Upper lobe of right lung (tissue), 1 donor: ENCODE measurements around the gene OLIG2. TPM values are rescaled to one million over a fixed set of nuclear protein-coding genes. Genes with fewer than 3 reads are reported as not detected.

Source experiments
- ATAC-seq: fragments of 200-7000 bp; cut with Tn5 transposase; one replicate; pipeline ENCODE4 v1.9.1; 2020; ENCODE audit warnings: mild to moderate bottlenecking, moderate library complexity
- DNase-seq: peaks from one replicate; pipeline ENCODE4 v3.0.0-alpha.2; 2020
- H3K27ac ChIP-seq: fragments of 200-600 bp; one replicate; pipeline ENCODE4 v1.8.0; 2022
- H3K27me3 ChIP-seq: fragments of 200-600 bp; one replicate; pipeline ENCODE4 v1.8.0; 2022; ENCODE audit warnings: mild to moderate bottlenecking
- H3K36me3 ChIP-seq: fragments of 200-600 bp; one replicate; pipeline ENCODE4 v1.8.0; 2022
- H3K4me1 ChIP-seq: fragments of 200-600 bp; one replicate; pipeline ENCODE4 v1.8.0; 2022
- H3K4me3 ChIP-seq: fragments of 200-600 bp; one replicate; pipeline ENCODE4 v1.8.0; 2022; ENCODE audit warnings: mild to moderate bottlenecking
- H3K9me3 ChIP-seq: fragments of 200-600 bp; one replicate; pipeline ENCODE4 v1.8.0; 2022
- CTCF ChIP-seq: fragments of 200-600 bp; IDR thresholded peaks from one replicate; pipeline ENCODE4 v1.8.0; 2022; ENCODE audit warnings: antibody characterized with exemption
- intact Hi-C: fragments of 100-400 bp; cut with DNase I; formaldehyde crosslinking; loops from one replicate; pipeline ENCODE4 v1.11.0; 2022
- total RNA-seq: library from RNA; stranded (reverse); fragmentation: NEBNext Ultra II Directional; extraction: Animal tissue kit (Norgen Biotek cat#: 25700); gene quantifications from one replicate; pipeline ENCODE4 v1.2.1, GENCODE V29; 2021
- donor health status: DM: no; HTN: yes; CAD: no; lungs with severe emphysema.

OLIG2 gene
- total RNA-seq, 1 donor from 2014 or later = not detected

GRCh38 chr21:33046455-33046854 lies 20.7 kb downstream of the OLIG2 start:
- DNase-seq (no peak), ATAC-seq (no peak)

DNA sequence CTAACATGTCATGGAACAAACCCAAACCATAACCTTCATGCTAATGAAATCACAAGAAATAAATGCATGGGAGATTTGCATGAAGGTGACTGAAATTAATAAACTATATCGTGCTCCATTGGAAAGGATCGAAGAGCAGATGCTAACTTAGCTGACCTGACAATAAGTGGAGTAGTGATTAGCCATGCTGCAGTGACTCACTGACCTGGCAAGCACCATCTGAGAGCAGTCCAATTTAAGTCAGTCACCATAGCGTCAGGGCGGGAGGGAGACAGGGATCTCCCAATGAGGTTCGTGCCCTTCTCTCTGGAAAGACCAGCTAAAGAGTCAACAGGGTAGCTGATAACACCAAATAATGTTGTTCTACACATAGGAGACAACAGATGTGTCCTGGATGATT lies 21.5 kb downstream of the OLIG2 start:
- no peaks in the 10 kb centered on the region for H3K9me3 ChIP-seq
- ATAC-seq (no peak), DNase-seq (no peak)
- H3K4me3 ChIP-seq = no peak overlapping the region
- no peak for TF ChIP-seq CTCF
- H3K36me3 ChIP-seq = no peaks in the 10 kb centered on the region
- H3K27me3 ChIP-seq = peaks cover 47% of the 10 kb centered on the region
- no peaks in the 10 kb centered on the region for H3K4me1 ChIP-seq
- no peak overlapping the region for H3K27ac ChIP-seq
- intact Hi-C loops = no loop called here

More at GRCh38 chr21:33046455-33046854, 20.7 kb downstream of the OLIG2 start:
- intact Hi-C loops = no loop called here
- Histone ChIP-seq H3K9me3 (no peaks in the 10 kb centered on the region), H3K27ac (no peak overlapping the region), H3K27me3 (peaks cover 47% of the 10 kb centered on the region), H3K4me1 (no peaks in the 10 kb centered on the region), H3K36me3 (no peaks in the 10 kb centered on the region), H3K4me3 (no peak overlapping the region)
- TF ChIP-seq CTCF = no peak

DNA sequence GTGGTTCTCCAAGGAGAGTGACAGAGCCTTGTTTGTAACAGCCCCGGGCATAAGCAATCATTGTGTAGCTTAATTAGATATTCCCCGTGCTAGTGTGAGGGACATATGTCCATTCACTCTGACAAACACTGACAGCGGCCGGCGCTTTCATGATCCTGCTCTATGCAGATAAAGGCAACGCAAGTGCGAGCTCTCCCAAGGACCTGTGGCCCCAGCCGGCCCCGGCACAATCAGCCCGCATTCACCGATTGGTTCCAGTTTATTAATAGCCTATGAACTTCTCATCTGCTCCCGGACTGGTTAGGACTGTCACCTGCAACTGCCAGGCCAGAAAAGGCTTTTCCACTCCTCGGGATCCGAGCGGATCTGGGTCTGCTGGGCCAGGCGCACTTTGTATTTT lies 26.2 kb downstream of the OLIG2 start:
- no peak for TF ChIP-seq CTCF
- intact Hi-C loops = no loop called here
- Histone ChIP-seq H3K4me1 (no peaks in the 10 kb centered on the region), H3K4me3 (no peak overlapping the region), H3K27me3 (peaks cover 27% of the 10 kb centered on the region), H3K27ac (no peak overlapping the region), H3K36me3 (no peaks in the 10 kb centered on the region), H3K9me3 (no peaks in the 10 kb centered on the region)
- no peak for ATAC-seq
- DNase-seq = no peak

DNA sequence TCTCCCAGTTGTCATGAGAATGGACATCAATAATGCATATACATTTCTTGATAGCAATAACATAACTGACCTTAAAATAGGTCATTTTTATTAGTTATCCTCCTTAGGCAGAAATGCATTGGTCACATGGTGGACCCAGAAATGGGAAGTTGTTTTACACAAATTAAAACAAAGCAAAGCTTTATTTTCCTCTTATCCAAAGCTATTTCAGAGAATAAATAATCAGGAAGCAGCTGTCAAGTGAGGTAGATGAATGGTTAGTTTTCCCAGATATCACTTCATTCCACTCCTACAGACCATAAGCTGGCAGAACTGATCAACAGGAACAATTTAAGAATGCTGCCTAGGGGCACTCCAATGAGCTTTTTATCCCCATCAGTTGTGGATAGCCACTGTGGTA lies 28.2 kb downstream of the OLIG2 start:
- Histone ChIP-seq H3K9me3 (no peaks in the 10 kb centered on the region), H3K4me3 (no peak overlapping the region), H3K4me1 (no peaks in the 10 kb centered on the region), H3K27me3 (peaks cover 9% of the 10 kb centered on the region), H3K27ac (no peak overlapping the region), H3K36me3 (no peaks in the 10 kb centered on the region)
- ATAC-seq (no peak), DNase-seq (no peak)
- intact Hi-C loops = no loop called here
- no peak for TF ChIP-seq CTCF

DNA sequence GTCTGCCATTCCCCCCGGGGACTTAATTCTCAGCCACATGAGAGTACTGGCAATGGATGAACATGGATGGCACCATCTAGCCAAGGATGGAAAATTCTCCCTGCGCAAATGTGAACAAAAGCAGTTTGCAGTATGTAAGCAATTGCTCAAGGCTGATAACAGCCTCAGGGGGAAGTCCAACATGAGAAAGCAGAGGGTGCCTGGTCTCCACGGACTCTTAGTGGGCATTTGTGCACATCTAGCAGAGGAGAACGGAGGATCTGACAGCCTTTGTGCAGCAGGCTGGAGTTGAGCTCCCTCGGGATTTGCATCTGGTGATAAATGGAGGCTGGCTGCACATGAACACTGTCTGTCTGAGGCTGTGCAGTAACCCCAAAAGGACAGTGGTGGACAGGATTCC lies 30.3 kb downstream of the OLIG2 start:
- intact Hi-C loops = no loop called here
- ATAC-seq (no peak), DNase-seq (no peak)
- no peak for TF ChIP-seq CTCF
- no peaks in the 10 kb centered on the region for H3K4me1 ChIP-seq
- no peak overlapping the region for H3K4me3 ChIP-seq
- H3K9me3 ChIP-seq = no peaks in the 10 kb centered on the region
- peaks cover 6% of the 10 kb centered on the region for H3K27me3 ChIP-seq
- H3K36me3 ChIP-seq = no peaks in the 10 kb centered on the region
- no peak overlapping the region for H3K27ac ChIP-seq

DNA sequence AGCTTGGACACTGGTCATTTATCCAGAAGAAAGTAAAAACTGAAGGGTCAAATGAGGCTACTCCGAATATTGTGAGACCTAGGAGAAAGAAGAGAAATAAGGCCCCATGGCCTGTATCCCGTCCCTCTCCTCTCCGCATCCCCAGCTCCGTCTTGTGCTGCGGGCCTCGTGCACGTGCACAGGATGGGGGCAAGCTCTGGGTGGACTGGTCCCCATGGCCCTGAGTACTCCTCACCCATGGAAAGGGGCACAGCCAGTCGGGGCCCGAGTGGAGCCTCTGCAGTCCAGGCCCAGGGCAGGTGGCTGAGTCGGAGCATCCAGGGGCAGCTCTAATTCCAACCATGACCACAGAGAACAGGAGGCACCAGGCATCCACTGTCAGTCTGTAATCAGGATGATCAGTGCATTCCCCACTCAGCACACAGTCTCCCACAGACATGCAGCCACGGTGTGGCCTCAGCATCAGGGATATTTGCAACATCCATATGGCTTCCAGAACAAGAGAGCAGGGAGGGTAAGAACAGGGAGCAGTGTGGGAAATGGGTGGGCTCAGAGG lies 31.7 kb downstream of the OLIG2 start:
- intact Hi-C loops = no loop called here
- TF ChIP-seq CTCF = no peak
- H3K36me3 ChIP-seq = no peaks in the 10 kb centered on the region
- H3K27ac ChIP-seq = no peak overlapping the region
- no peaks in the 10 kb centered on the region for H3K4me1 ChIP-seq
- no peak overlapping the region for H3K4me3 ChIP-seq
- no peaks in the 10 kb centered on the region for H3K9me3 ChIP-seq
- peaks cover 1% of the 10 kb centered on the region for H3K27me3 ChIP-seq
- DNase-seq (no peak), ATAC-seq (no peak)
